Activated CD4-positive, CD25-positive, alpha-beta regulatory T cell treated with anti-CD3 and anti-CD28 coated beads, Interleukin-2, amount 50 U/mL, for 24 hours (primary cell): ENCODE measurements around the gene CLIP4.

Experiments used
- ATAC-seq, 2 donors: fragments of 150-1000 bp; cut with Tn5 transposase; one replicate each; pipeline ENCODE4 v1.10.0; 2021; ENCODE audit warnings: mild to moderate bottlenecking in 1 of 2, moderate library complexity in 1 of 2

Gene CLIP4

DNA sequence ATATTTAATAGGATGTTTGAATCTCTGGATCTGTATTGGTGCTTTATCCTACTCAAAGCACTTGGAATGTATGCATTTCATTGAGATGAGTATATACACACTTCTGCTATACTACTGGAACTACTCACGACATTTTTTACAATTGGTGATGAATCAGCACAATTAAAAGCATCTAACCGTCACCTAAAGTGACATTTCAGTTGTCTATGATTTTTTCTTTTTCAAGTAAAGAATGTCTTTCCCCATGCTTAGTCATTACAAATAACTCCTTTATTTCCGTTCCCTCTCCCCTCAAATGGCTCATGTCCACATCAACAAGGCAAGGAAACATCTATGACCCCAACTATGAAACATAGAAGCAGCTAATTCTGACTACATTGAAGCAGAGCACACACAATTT is 77.3 kb downstream of the CLIP4 start:
- ATAC-seq = no peak

DNA sequence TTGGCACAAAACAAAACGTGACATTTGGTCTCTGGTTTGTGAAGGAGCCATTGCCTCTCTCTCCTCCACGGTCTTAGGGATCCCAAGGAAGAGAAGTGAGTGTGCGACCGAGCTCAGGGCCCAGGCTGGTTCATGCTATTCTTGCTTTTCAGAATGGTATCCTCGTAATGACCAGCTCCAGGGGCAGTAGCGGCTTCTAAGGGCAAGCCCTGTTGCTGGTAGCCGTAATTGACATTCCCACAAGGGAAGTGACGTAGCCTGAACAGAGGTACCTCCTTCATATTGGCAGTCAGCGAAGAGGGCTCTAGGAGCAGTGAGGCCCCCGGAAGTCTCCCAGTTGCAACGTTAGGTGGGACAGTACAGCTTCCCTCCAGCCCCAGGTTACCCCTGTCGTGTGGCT is 77.9 kb downstream of the CLIP4 start:
- no peak for ATAC-seq

DNA sequence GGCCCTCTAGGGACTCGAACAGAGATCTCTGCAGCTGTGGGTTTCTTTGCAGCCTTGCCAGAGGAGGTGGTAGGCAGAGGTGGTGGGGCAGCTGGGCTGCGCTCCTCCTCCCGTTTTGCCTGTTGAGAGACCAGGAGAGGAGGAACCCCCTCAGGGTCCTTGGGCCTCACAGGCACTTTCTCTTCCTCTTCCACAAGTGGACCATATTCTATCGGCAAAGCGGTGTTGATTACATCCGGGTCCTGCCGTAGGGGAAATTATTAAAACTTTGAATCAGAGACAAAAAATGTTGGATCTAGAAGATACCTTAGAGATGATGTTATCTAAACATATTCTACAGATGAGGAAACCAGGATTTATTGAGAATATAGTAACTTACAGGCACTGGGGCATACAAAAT is 78.5 kb downstream of the CLIP4 start:
- ATAC-seq = no peak

DNA sequence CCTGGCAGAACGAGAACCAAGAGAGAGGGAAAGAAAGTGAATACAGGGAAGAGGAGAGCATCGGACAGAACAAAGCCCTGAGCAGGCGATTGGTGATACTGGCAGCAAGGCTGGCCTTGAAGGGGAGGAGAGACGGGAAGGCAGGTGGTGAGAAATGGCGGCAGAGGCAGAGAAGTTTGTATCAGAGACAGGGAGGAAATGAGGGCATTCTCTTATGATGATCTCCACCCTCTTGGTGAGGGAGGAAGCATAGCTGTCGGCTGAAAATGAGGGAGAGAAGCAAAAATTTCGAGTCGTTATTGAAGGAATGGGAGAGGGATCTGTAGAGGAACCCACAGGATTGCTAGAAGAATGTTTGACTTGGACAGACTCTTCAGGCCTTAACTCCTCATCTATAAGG is 80.6 kb downstream of the CLIP4 start:
- no peak for ATAC-seq

DNA sequence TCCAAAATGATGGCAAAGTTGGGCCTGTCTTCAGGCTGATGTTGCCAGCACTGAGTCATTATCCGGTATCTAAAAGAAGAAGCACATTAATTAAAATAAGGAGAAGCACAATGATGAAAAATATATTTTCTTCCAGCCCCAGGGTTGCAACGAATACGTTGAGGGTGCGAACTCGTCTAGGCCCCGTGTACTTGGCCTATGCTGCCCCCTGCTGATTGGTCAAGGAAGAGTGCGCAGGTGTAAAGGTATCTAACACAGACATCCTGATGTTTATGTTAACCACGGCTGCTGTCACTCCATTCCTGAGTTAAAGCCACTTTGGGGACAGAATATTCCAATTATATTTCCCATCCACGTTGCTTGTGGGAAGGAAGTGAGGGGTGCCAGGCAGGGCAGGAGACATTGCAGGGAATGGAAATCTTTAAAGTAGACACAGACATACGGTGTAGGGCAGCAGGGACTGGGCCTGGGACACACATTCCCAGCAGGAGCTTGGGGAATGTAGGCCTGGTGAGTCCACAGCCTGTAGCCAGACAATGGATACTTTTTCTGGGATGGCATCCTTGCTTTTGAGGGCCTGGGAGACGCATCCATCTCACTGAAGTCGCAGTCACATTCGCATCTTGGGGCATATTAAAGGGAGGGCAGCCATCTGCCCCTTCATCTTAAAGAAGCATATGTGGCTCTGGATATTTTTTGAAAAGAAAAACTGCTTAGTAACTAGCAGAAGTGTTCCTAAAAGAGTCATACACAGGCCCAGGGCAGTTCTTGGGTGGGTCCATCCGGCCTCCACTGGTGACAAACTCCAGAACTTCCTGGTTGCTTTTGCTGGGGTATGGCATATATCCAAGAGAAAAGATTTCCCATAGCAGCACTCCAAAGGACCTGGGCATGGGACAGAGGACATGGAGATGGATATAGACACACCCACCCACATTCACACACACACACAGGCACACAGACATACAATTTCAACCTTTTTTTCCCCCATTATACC is 81.9 kb downstream of the CLIP4 start:
- ATAC-seq = peak; percentile 79 to 88

DNA sequence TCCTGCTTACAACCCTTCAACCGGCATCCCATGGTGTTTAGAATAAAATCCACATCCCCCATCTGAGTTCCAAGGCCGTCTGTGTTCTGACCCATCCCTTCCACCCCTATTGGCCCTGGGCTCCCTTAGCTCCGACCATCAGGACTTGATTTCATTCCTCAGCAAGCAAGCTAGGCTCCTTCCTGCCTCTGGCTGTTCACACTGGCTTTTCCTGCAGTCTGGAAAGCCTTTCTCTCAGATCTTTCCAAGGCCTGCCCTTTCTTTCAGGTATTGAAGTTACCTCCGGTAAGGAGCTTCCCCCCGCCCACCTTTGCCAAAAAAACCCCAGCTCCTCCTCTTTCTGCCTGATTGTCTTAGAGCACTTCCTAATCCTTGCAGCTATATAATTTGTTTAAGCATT is 86.8 kb downstream of the CLIP4 start:
- ATAC-seq = no peak

DNA sequence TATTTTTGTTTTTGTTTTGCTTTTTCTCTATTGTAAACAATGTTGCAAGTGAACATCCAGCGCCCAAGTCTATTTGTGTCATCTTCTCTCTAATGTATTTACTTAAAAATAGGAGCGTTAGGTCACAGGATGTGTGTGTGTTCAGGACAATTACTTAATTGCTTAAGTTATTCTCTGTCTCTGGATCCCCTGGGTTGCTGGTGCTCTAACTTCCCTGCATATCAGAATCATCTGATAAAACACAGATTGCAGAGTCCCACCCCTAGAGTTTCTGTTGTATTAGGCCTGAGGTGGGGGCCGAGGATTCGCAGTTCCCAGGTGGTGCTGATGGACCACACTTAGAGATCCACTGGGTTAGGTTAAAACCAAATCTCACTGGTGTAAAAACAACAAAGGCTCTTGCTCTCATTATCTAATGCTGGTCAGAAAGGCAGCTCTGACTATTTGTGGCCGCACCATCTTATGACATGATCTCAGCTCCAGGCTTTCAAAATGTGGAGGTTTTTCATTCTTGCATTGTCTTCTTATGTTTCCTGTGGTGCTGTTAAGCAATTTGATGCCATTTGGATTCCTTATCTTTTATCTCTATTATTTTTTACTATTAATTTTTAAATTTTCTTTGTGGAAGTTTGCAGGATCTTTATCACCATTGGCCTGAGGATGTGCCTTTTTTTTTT is 87.7 kb downstream of the CLIP4 start:
- ATAC-seq = no peak

DNA sequence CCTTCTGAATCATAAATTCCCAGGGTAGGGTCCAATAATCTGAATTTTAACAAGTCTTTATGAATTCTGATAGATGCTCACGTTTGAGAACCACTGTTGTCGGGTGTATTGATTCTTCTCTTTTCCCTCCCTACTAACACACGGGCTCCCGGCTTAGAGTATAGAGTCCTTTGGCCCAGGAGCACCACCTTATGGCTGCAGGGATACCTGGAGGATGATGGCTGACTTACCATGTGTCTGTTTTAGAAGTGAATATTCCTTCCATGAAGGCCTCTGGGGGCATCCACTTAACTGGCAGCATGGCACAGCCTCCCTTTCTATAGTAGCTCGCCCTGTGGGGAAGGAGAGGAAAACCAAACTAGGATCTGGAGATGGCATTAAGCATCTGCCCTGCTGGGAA is 91.7 kb downstream of the CLIP4 start:
- no peak for ATAC-seq

DNA sequence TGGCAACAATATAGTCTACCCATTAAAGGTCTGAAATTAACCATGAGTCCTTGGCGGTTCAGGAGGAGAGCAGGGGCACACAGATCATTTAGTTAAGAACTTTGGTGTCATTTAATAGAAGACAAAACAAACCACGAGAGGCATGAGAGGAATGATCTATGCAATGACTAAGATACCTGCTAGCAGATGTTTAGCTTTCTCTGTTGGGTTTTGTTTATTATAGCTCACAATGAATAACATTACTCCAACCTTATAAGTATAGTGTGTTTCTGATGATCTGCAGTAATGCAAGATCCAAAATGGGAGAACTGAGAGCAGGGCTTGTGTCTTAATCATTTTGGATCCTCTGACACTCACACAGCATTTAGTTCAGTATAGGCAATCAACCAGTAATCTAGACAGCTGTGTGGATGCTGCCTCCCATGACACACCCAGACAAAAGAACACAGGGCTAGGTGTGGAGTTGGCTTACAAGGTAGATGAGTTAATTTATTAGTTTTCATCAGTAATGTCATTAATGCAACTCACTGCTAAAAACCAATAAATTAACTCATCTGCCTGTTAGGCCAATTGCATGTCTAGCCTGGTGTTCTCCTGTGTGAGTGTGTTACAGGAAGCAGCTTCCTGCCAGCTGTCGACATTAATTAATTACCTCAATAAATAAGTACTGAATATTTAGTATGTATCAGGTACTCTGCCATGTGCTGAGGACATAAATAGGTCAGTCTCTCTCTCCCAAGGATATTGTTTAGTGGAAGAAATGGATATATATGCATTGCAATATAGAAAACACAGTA is 92.3 kb downstream of the CLIP4 start:
- ATAC-seq = no peak

DNA sequence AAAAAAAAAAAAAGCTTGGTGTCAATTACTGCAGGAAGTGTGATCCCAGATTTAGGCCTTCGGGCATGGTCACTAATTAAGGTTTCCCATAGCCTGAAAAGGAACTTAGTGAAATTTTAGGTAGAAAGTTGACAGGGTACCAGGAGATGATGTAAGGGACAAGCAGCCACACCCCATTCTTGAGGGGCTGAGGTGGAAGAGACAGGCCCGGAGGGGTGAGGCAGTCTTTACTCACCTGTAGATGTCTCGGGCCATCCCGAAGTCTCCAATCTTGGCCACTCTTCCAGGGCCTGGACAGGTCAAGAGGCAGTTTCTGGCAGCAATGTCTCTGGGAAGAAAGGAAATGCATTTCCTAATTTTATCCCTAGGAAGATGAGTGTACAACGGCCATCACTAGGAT is 94.3 kb downstream of the CLIP4 start:
- no peak for ATAC-seq

DNA sequence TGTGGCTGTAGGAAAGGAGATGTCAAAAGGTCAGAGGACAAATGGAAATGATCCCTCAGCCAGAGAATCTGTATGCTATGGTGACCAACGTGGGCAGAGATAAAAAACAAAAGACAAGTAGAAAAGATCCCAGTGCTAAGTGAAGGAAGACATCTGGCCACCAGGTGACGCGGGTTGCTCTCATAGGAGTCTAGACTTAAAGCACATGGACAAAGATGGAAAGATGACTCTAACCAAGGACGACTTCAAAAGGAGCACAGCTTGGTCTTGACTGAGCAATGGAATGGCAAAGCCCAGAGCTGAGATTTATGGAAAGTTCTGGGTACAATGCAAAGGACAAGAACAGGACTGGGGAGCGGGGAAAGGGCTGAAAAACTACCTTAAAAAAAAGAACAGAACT is 96.8 kb downstream of the CLIP4 start:
- ATAC-seq = no peak

DNA sequence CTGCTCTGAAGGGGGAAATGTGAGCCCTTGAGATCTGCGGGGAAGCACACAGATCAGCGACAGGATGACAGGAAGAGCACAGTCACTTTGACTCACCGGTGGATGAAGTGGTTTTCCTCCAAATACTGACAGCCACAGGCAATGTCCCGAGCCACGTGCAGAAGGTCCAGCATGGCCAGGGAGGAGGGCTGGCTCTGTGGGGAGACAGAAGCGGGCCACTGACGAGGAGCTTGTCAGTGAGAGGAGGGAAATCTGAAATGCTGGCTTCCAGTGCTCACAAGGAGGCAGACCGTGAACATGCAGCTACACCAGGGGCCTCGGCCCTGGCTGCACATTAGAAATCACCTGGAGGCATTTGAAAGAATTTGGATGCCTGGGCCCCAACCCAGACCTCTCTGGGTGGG is 98.7 kb downstream of the CLIP4 start:
- ATAC-seq = no peak

DNA sequence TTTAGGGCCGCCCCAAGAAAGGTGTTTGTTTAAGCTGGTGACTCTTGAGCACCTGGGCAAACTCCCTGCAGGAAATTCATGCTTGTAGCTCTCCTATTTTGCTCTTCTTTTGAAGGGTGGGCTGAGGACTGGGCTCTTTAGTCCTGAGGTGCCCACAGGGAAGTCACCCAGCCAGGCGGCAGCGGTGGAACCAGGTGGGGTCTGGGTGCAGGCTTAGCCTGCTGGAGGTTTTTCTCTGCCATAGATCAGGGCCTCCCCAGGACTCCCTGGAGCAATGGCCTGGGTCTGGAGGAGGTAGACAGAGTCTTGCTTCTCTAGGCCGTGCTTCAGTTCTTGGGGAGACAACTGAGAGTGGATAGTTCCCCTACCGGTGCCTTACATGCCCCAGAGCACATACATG is 99.9 kb downstream of the CLIP4 start:
- ATAC-seq = no peak

DNA sequence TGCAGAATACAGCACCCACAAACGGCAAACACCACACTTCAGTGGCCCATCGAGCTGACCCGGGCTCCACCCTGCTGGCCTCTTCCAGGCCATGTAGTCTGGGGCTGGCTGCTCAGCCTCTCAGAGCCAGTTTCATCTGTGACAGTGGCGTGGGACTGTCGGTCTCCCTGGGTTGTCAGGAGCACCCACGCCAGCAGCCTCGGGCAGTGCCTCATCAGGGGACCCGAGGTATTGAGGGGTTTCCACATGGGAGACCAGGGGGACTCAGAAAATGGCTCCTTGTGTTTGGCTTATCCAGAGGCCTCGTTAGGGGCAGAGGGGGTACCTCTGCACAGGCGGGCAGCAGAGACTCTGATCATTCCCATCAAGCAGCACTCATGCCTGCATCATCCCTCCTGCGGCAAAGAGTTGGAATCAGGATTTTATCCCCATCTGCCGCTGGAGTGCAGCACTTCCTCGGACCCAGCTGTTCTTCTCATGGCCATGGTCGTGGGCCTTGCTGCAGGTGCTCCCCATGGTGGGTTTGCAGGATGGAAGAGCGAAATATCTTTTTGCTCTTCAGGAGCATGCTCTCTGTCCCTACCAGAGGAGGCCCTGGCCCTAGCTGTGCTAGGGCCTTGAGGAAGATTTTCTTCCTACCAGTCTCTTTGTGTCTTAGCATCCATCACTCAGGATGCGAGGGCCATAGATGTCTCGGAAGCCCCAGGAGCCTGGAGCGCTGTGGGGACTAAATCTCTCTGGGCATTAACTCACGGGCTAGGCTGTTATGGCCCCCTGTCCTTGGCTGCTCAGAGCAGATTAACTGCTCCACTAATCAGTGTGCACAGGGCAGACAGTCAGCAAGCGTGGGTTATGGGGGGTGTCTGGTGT is 100.8 kb downstream of the CLIP4 start:
- ATAC-seq = no peak

DNA sequence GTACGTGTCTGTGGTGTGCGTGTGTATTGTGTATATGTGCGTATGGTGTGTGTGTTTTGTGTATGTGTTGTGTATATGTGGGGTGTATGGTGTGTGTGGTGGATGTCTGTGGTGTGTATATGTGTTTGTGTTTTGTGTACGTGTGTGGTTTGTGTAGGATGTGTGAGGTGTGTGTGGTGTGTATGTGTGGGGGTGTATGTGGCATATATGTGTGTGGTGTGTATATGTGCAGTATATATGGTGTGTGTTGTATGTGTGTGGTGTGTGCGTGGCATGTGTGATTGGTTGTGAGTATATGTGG is 101.3 kb downstream of the CLIP4 start:
- ATAC-seq = no peak

DNA sequence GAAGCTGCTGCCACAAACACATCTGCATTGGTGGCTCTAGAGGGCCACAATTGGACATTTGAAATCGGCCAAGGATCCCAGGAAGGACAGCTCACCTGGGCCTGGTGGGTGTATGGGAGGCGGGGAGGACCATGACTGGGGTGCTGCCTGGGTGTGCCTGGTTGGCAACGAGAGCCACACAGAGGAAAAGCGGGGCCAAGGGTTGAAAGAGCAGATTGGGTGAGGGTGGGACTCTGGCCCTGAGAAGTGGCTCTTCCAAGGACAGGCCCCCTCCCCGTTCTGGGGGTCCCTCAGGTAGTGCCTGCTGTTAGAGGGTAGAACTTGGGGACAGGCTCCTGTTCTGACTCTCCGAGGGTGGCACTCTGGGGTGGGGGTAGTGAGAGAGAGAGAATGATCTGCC is 102.9 kb downstream of the CLIP4 start:
- no peak for ATAC-seq

DNA sequence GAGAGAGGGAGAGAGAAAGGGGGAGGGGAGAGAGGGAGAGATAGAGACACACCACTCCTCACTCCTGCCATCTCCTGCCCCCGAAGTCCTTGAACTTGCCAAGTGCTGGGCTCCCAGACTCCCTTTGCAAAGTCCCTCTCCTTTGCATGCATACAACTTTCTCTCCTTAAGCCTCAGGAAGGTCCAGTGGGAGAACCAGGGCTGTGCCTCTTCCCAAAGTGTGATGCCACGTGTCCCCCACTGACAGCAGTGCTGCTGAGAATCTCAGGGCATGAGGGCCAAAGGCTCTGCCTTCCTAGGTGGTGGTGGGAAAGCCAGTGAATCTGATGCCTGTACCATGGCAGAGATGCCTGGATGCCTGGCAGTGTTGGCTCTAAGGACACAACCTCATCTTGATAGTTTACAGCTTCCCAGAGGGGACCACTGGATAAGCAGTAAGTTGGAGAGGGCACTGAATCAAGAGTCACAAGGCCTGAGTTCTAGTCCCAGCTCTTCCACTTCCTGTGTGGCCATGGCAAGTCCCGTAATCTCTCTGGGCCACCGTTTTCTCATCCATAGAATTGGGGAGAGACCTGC is 103.4 kb downstream of the CLIP4 start:
- no peak for ATAC-seq

DNA sequence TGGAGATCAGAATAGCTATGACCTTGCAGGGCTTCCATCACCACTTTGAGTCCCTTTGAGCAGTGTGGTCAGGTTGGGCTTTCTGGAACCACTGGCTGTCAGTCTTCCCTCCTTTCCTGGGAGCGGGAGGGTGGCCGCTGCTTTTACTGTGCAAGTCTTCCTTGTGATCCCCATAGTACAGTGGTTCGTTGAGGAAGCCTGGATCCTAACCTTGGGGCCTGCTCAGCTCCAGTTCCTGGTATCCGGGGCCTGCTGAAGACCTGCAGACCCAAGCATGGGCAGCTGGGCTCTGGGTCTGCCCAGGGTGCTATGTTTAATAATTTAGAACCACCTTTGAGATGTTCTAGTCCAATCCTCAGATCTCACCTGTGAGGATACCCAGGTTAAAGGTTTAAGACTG is 104.2 kb downstream of the CLIP4 start:
- ATAC-seq = no peak

DNA sequence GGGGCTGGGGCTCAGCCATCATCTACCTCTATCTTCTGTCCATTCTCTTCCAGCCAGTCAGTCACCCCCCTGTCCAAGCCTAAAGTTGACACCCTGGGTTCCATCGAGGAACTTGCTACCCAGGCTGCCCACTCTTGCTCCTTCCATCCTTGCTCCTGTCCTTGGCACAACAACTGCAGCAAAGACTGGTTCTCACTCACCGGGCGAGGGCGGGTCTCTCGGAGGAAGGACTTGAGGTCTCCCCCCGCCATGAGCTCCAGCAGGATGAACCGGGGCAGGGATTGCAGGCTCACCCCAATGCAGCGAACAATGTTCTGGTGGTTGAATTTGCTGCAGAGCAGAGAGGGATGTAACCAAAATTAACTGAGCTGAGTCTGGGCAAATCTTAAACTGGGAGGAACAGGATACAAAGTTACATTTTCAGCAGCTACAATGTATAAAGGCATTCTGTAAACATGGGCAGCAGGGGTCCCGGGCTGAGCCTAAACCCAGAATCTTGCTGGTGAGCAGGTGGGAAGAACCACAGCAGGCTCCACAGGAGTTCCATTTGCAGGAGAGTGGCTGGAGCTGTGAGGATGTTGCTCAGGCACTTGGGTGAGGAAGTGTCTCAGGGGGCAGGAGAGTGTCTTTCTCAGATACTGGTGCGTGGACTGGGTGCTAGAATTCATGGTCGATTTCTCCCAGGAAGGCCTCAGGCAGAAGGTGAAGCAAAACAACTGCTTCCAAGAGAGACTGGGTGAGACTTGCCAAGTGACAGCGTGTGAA is 105.5 kb downstream of the CLIP4 start:
- no peak for ATAC-seq

DNA sequence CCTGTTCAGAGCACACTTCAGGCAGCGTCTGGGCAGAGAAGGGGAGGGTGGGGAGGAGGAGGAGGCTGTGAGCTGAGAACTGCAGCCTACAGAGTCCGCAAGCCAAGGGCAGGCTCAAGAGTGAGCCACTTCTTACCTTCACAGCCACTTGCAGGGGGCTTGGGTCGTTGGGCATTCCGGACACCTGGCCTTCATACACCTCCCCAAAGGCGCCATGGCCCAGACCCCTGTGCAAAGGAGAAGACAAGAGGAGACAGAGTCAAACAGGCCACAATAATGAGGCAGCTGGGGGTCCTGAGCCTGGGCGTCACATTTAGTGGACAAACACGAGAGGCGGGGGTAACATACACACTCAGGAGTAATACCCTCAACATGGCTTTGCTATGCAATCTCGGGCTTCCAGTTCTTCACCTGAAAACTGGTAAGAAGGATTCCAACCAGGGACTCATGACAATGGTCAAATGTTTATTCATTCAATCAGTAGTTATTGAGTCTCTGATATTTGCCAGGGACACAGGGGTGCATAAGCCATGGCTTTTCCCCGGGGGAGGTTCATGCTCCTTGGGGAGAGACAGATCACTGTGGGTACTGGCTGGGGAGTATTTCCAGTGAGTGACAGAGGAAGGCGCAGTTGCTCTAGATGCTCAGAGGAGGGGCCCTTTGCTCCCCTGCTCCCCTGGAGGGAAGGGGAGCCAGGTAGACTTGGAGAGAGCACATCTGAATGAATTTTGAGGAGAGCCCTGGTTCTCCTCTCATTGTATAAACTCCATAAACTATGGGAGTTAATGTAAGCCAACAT is 107.4 kb downstream of the CLIP4 start:
- no peak for ATAC-seq

DNA sequence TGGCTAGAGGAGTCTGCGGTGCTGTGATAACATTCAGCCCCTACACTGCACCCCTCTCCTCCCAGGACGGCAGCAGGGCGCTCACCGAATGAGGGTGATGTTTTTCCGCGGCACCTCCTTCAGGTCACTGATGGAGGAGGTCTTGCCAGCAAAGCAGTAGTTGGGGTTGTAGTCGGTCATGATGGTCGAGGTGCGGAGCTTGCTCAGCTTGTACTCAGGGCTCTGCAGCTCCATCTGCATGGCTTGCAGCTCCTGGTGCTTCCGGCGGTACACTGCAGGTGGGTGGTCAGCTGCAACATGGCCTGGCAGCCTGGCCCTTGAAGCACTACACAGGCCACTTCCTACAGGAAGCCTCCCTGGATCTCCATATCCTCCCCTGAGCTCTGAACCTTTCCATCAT is 108.0 kb downstream of the CLIP4 start:
- ATAC-seq = no peak
